ENCODE measurements around the gene SPA17.

GRCh38 chr11:124725719-124726105 lies 52.0 kb downstream of the SPA17 start:
- TF ChIP-seq POLR2AphosphoS5 (IDR thresholded peaks at IDR 0.05; ENCODE audit: insufficient read depth in 1 of 2, low read depth in 1 of 2) = no peak
- no peak for TF ChIP-seq CTCF (IDR thresholded peaks at IDR 0.05)
- no peak for TF ChIP-seq POLR2A (IDR thresholded peaks at IDR 0.05)

Measured in vagina (tissue), 2 donors.